ENCODE results near the gene ATP2B2.

GRCh38 chr3:10509325-10509724, 3.9 kb upstream of the ATP2B2 start:
- TF ChIP-seq CTCF (IDR thresholded peaks at IDR 0.05; ENCODE audit: control extremely low read depth in 1 of 3, insufficient read depth in 1 of 3, low read depth in 1 of 3, low read length in 3 of 3) (no peak), EZH2 (IDR thresholded peaks at IDR 0.05; ENCODE audit: low read depth, low read length, severe bottlenecking) (no peak), BCL11A (IDR thresholded peaks at IDR 0.05; ENCODE audit: low read depth in 2 of 2, low read length in 2 of 2) (no peak)

Measured in H1 (cell line).